H1 (cell line): ENCODE data around the gene CNNM4. TPM values are rescaled to one million over a fixed set of nuclear protein-coding genes. Genes with fewer than 3 reads are reported as not detected.

Experiments
- RBBP5 ChIP-seq: IDR thresholded peaks from 2 replicates; pipeline ENCODE4 v1.7.1; 2012; ENCODE audit warnings: low read depth, mild to moderate bottlenecking, inconsistent platforms, low read length, moderate library complexity, borderline replicate concordance
- polyA plus RNA-seq, 7 experiments: library from polyadenylated mRNA; depleted of rRNA in 3 of 7; stranded (reverse) in 5 of 7; unstranded in 2 of 7; fragments of >200 nt in 5 of 7; fragments of 200-250 nt in 2 of 7; gene quantifications; 1 replicate in 5 of 7; 2 replicates in 1 of 7; 4 replicates in 1 of 7; pipeline versions ENCODE4 v1.2.1 to v1.2.3, GENCODE V29; 2011 to 2013; ENCODE audit warnings: missing spikeins in 2 of 7, mixed read lengths in 2 of 7
- total RNA-seq: library from RNA; stranded (reverse); fragmentation: NEBNext Ultra II Directional; extraction: Animal tissue kit (Norgen Biotek cat#: 25700); gene quantifications from 2 replicates; pipeline ENCODE4 v1.2.1, GENCODE V29; 2021

CNNM4 gene
- total and polyA plus RNA-seq, 2 of the 8 experiments (the other 6 are each of a cell fraction or from before 2014, with no cell fraction given) = 10.3 to 11.0 TPM

GRCh38 chr2:96815326-96816126 lies 54.8 kb downstream of the CNNM4 start (continued):
- peak; percentile 0; the same call in 1 of the 2 replicates for TF ChIP-seq RBBP5
- TF ChIP-seq, all 59 proteins: peak for 8
